Activated T-cell treated with anti-CD3 and anti-CD28 coated beads for 24 hours (primary cell): ENCODE measurements around the gene HELZ.
"Not testable (repeated sequence)": the region's sequence is repeated elsewhere in the genome, so short reads cannot be mapped to it uniquely, and the experiment has no call there.

Experiments used
- DNase-seq: peaks from one replicate; pipeline ENCODE4 v3.0.0-alpha.2; 2020; ENCODE audit warnings: low read depth

HELZ gene

GRCh38 chr17:67245073-67245693, at the start of gene HELZ:
Gene HELZ (minus strand): TSS chr17:67245196. CDS start chr17:67218804, 26,392 bp downstream.
- peak; percentile 64 for DNase-seq

GRCh38 chr17:67293251-67294203, 48.5 kb upstream of the HELZ start:
- DNase-seq, result peak; percentile 53

GRCh38 chr17:67290711-67291291, 45.8 kb upstream of the HELZ start:
- DNase-seq, result no peak

GRCh38 chr17:67290244-67290643, 45.2 kb upstream of the HELZ start:
- no peak for DNase-seq

- no peak for DNase-seq
Measured at GRCh38 chr17:67289181-67289876, 44.3 kb upstream of the HELZ start.

GRCh38 chr17:67286826-67287225, 41.8 kb upstream of the HELZ start:
- not testable (repeated sequence) for DNase-seq

GRCh38 chr17:67285360-67285759, 40.4 kb upstream of the HELZ start:
- DNase-seq, result no peak

GRCh38 chr17:67283731-67284516, 38.9 kb upstream of the HELZ start:
- no peak for DNase-seq

GRCh38 chr17:67281743-67282142, 36.7 kb upstream of the HELZ start:
- no peak for DNase-seq

- no peak for DNase-seq
Measured at GRCh38 chr17:67281053-67281452, 36.1 kb upstream of the HELZ start.

- DNase-seq, result no peak
Measured at GRCh38 chr17:67280279-67280678, 35.3 kb upstream of the HELZ start.

- no peak for DNase-seq
Measured at GRCh38 chr17:67279115-67279514, 34.1 kb upstream of the HELZ start.

- DNase-seq, result no peak
Measured at GRCh38 chr17:67278363-67278762, 33.4 kb upstream of the HELZ start.

GRCh38 chr17:67276075-67276474, 31.1 kb upstream of the HELZ start:
- no peak for DNase-seq

GRCh38 chr17:67274466-67274865, 29.5 kb upstream of the HELZ start:
- DNase-seq, result no peak

GRCh38 chr17:67273900-67274299, 28.9 kb upstream of the HELZ start:
- DNase-seq, result no peak

- DNase-seq, result no peak
Measured at GRCh38 chr17:67272312-67273047, 27.5 kb upstream of the HELZ start.

- not testable (repeated sequence) for DNase-seq
Measured at GRCh38 chr17:67271187-67271586, 26.2 kb upstream of the HELZ start.

GRCh38 chr17:67270416-67270815, 25.4 kb upstream of the HELZ start:
- DNase-seq, result no peak

GRCh38 chr17:67266496-67266895, 21.5 kb upstream of the HELZ start:
- DNase-seq, result no peak
